ENCODE measurements around the gene ALOXE3. TPM values are rescaled to one million over a fixed set of nuclear protein-coding genes. Genes with fewer than 3 reads are reported as not detected.

ALOXE3 gene
- total and polyA plus RNA-seq, 2 of the 8 experiments (the other 6 are each of a cell fraction or from before 2014, with no cell fraction given) = 0.26 TPM; not detected in 1

- H4K8ac ChIP-seq (ENCODE audit: extremely low read depth, insufficient read depth, low read length) = no peak overlapping the region
- H3K4me3 ChIP-seq (ENCODE audit: extremely low read depth in 1 of 4, insufficient read depth in 2 of 4, low read depth in 3 of 4, low read length in 4 of 4) = no peak overlapping the region
- DNase-seq (ENCODE audit: low read depth in 1 of 2, low spot score in 2 of 2) = no peak
- H4K91ac ChIP-seq (replicated peaks; ENCODE audit: insufficient read length, low read length) = no peak overlapping the region
- H3K36me3 ChIP-seq (ENCODE audit: control insufficient read depth in 2 of 4, insufficient read depth in 4 of 4, low read length in 3 of 4) = no peaks in the 10 kb centered on the region
- H3K4me1 ChIP-seq (replicated peaks in 1 of 4; ENCODE audit: control insufficient read depth in 3 of 4, insufficient read depth in 4 of 4, low read length in 3 of 4) = peaks cover 0 to 4% (median 0%) of the 10 kb centered on the region in 4 experiments; a peak in 3 of 7 replicates
- H3K9me3 ChIP-seq (ENCODE audit: insufficient read depth in 2 of 2, low read depth in 1 of 2, low read length in 1 of 2) = no peaks in the 10 kb centered on the region
- H2AK5ac ChIP-seq (ENCODE audit: low read depth, low read length) = no peak overlapping the region
- H3K4ac ChIP-seq (replicated peaks; ENCODE audit: insufficient read length, low read depth, low read length) = no peak overlapping the region
- H2BK12ac ChIP-seq (ENCODE audit: low read depth, low read length) = no peak overlapping the region
- H3K18ac ChIP-seq (ENCODE audit: extremely low read depth, low read length) = no peak overlapping the region
- WGBS, 2 experiments (ENCODE audit: extremely low coverage in 1 of 2, insufficient coverage in 1 of 2, insufficient read length in 1 of 2, insufficient replicate concordance in 2 of 2, low coverage in 1 of 2, low lambda C conversion rate in 2 of 2, missing lambda C conversion rate in 1 of 2) = 94% methylated on average over 3 of the region's 3 CpGs; no CpG with 5 or more reads in 1 of the 2 experiments
- H3K79me1 ChIP-seq (ENCODE audit: low read depth, low read length) = no peaks in the 10 kb centered on the region
- no peak overlapping the region for H3K9ac ChIP-seq (replicated peaks in 1 of 4; ENCODE audit: extremely low read depth in 1 of 4, low read depth in 3 of 4, low read length in 3 of 4)
- no peak overlapping the region for H3K23ac ChIP-seq (ENCODE audit: insufficient read length)
- ChIA-PET CTCF (ENCODE audit: partially characterized antibody) (interaction anchor here (1.0 to 11.6 kb wide), 18 partner anchors 15 to 308 kb away, joined by 3 to 270 read pairs (median 8); partner anchors contain the start of genes ALOX15B and RNF227), POLR2A (ENCODE audit: partially characterized antibody) (no interaction called here)
- H3K79me2 ChIP-seq (ENCODE audit: control insufficient read depth in 1 of 2, insufficient read depth in 2 of 2, low read length in 2 of 2) = no peaks in the 10 kb centered on the region
- no peak for FAIRE-seq
- H2BK120ac ChIP-seq (replicated peaks; ENCODE audit: low read depth, low read length) = no peak overlapping the region
- no peak overlapping the region for H3K56ac ChIP-seq (replicated peaks; ENCODE audit: insufficient read length, low read depth, low read length)
- no peaks in the 10 kb centered on the region; the same call in 1 of the 2 replicates for H3K23me2 ChIP-seq (ENCODE audit: low read depth, low read length)
- no peak overlapping the region for H2BK20ac ChIP-seq (ENCODE audit: low read length)
- H3K27ac ChIP-seq (ENCODE audit: low read depth, low read length) = no peak overlapping the region
- H3K4me2 ChIP-seq (ENCODE audit: insufficient read depth in 1 of 2, low read depth in 2 of 2, low read length in 2 of 2) = no peak overlapping the region
- no peak overlapping the region for H2BK5ac ChIP-seq (ENCODE audit: low read depth, low read length)
- H2AFZ ChIP-seq (ENCODE audit: low read length) = no peak overlapping the region
- no peaks in the 10 kb centered on the region for H4K20me1 ChIP-seq (replicated peaks in 1 of 2; ENCODE audit: control insufficient read depth in 1 of 2, insufficient read depth in 2 of 2, low read length in 2 of 2)
- no peak overlapping the region for H2BK15ac ChIP-seq (ENCODE audit: low read length)
- H3K27me3 ChIP-seq (replicated peaks in 1 of 4; ENCODE audit: control insufficient read depth in 3 of 4, extremely low read depth in 1 of 4, insufficient read depth in 3 of 4, low read length in 3 of 4) = peaks cover 1 to 12% (median 9%) of the 10 kb centered on the region in 4 experiments; a peak in 5 of 7 replicates
- H3K14ac ChIP-seq (ENCODE audit: insufficient read length) = no peak overlapping the region
- no peak overlapping the region for H4K5ac ChIP-seq (ENCODE audit: insufficient read length, low read depth, low read length)
- TF ChIP-seq BCL11A (IDR thresholded peaks at IDR 0.05; ENCODE audit: low read depth in 2 of 2, low read length in 2 of 2) (no peak), RAD21 (IDR thresholded peaks at IDR 0.05 in 1 of 2, conservative IDR thresholded peaks at IDR 0.05 in 1 of 2; ENCODE audit: low read depth in 2 of 2, low read length in 2 of 2) (no peak), RBBP5 (IDR thresholded peaks at IDR 0.05; ENCODE audit: borderline replicate concordance, low read depth, low read length) (no peak), TAF7 (optimal IDR thresholded peaks at IDR 0.05; ENCODE audit: borderline replicate concordance, low read depth, low read length) (no peak), JUN (IDR thresholded peaks at IDR 0.05; ENCODE audit: low read depth, low read length) (no peak), SP1 (IDR thresholded peaks at IDR 0.05; ENCODE audit: low read depth, low read length) (no peak), ATF3 (IDR thresholded peaks at IDR 0.05; ENCODE audit: insufficient read depth, low read depth, low read length) (no peak), TAF1 (IDR thresholded peaks at IDR 0.05; ENCODE audit: low read depth, low read length) (no peak), SP2 (IDR thresholded peaks at IDR 0.05; ENCODE audit: low read length) (no peak), RFX5 (IDR thresholded peaks at IDR 0.05; ENCODE audit: borderline replicate concordance, low read depth, low read length) (no peak), EP300 (IDR thresholded peaks at IDR 0.05; ENCODE audit: borderline replicate concordance in 1 of 2, low read depth in 2 of 2, low read length in 2 of 2) (no peak), KDM4A (IDR thresholded peaks at IDR 0.05; ENCODE audit: low read depth, low read length, severe bottlenecking) (no peak), CEBPB (IDR thresholded peaks at IDR 0.05; ENCODE audit: low read depth, low read length) (no peak)
These were observed 62.5 kb downstream of the ALOXE3 start for GRCh38 chr17:8055851-8056231.

All from H1 (cell line).